Measurements from ENCODE around the gene NFE2. TPM values are rescaled to one million over a fixed set of nuclear protein-coding genes. Genes with fewer than 3 reads are reported as not detected.

The NFE2 gene
- total RNA-seq, 6 experiments from 2014 or later, result 0.46 to 2.8 (median 0.99) TPM

GRCh38 chr12:54261815-54262402 lies 38.9 kb downstream of the NFE2 start:
- no peak overlapping the region for H3K4me3 ChIP-seq
- peaks cover 0 to 27% (median 4%) of the 10 kb centered on the region in 4 donors for H3K4me1 ChIP-seq
- H3K27ac ChIP-seq, result no peak overlapping the region
- H3K9me3 ChIP-seq, result no peaks in the 10 kb centered on the region
- DNase-seq (no peak), ATAC-seq (no peak)
- intact Hi-C loops (cut with DNase I), result no loop called here
- H3K36me3 ChIP-seq, result peaks cover 0 to 3% (median 1%) of the 10 kb centered on the region in 4 donors
- 51% methylated on average over 5 of the region's 5 CpGs for WGBS (ENCODE audit: insufficient coverage, low coverage, low lambda C conversion rate, missing lambda C conversion rate)
- TF ChIP-seq CTCF (IDR thresholded peaks at IDR 0.05) (no peak), POLR2A (IDR thresholded peaks at IDR 0.05) (no peak)
- H3K27me3 ChIP-seq, result no peaks in the 10 kb centered on the region

GRCh38 chr12:54259194-54260011 lies 41.4 kb downstream of the NFE2 start:
- peaks cover 0 to 13% (median 6%) of the 10 kb centered on the region in 4 donors for H3K36me3 ChIP-seq
- ATAC-seq (peak; percentile 94 to 96 (median 95)), DNase-seq (peak; percentile 73 to 76 (median 75))
- H3K27me3 ChIP-seq, result no peaks in the 10 kb centered on the region
- 18% methylated on average over 7 of the region's 11 CpGs for WGBS (ENCODE audit: insufficient coverage, low coverage, low lambda C conversion rate, missing lambda C conversion rate)
- TF ChIP-seq POLR2A (IDR thresholded peaks at IDR 0.05) (no peak), CTCF (IDR thresholded peaks at IDR 0.05) (no peak)
- H3K9me3 ChIP-seq, result no peaks in the 10 kb centered on the region
- peak overlapping the region in 2 of 3 donors; percentile 2 to 9 for H3K27ac ChIP-seq
- intact Hi-C loops (cut with DNase I), result loop anchor here in 1 of 2 donors (10.0 kb wide), 1 partner anchor 105 kb away; the partner anchor contains the start of gene GPR84
- peak overlapping the region; percentile 18 to 50 (median 44) for H3K4me3 ChIP-seq
- H3K4me1 ChIP-seq, result peaks cover 0 to 27% (median 4%) of the 10 kb centered on the region in 4 donors

GRCh38 chr12:54258201-54258681 lies 42.6 kb downstream of the NFE2 start:
- no peak for TF ChIP-seq CTCF (IDR thresholded peaks at IDR 0.05)
- TF ChIP-seq POLR2A (IDR thresholded peaks at IDR 0.05), result no peak
- ATAC-seq (no peak), DNase-seq (no peak)
- no peaks in the 10 kb centered on the region for H3K9me3 ChIP-seq
- H3K27ac ChIP-seq, result no peak overlapping the region
- peaks cover 0 to 13% (median 6%) of the 10 kb centered on the region in 4 donors for H3K36me3 ChIP-seq
- H3K4me1 ChIP-seq, result peaks cover 0 to 27% (median 4%) of the 10 kb centered on the region in 4 donors
- intact Hi-C loops (cut with DNase I), result loop anchor here in 1 of 2 donors (10.0 kb wide), 1 partner anchor 107 kb away; the partner anchor contains the start of gene GPR84
- no peaks in the 10 kb centered on the region for H3K27me3 ChIP-seq
- H3K4me3 ChIP-seq, result no peak overlapping the region

GRCh38 chr12:54257332-54257731 lies 43.5 kb downstream of the NFE2 start:
- no peak overlapping the region for H3K4me3 ChIP-seq
- WGBS (ENCODE audit: insufficient coverage, low coverage, low lambda C conversion rate, missing lambda C conversion rate), result 90% methylated on average over 8 of the region's 8 CpGs
- TF ChIP-seq CTCF (IDR thresholded peaks at IDR 0.05) (no peak), POLR2A (IDR thresholded peaks at IDR 0.05) (no peak)
- H3K36me3 ChIP-seq, result peaks cover 0 to 13% (median 6%) of the 10 kb centered on the region in 4 donors
- peaks cover 0 to 22% (median 3%) of the 10 kb centered on the region in 4 donors for H3K4me1 ChIP-seq
- ATAC-seq (no peak), DNase-seq (no peak)
- intact Hi-C loops (cut with DNase I), result loop anchor here in 1 of 2 donors (10.0 kb wide), 1 partner anchor 107 kb away; the partner anchor contains the start of gene GPR84
- H3K27me3 ChIP-seq, result no peaks in the 10 kb centered on the region
- no peaks in the 10 kb centered on the region for H3K9me3 ChIP-seq
- H3K27ac ChIP-seq, result no peak overlapping the region
